Measurements from ENCODE around the gene RPS6KA5. TPM values are rescaled to one million over a fixed set of nuclear protein-coding genes. Genes with fewer than 3 reads are reported as not detected.
A peak's percentile ranks its signal among the peaks of the same experiment; 100 is the strongest.

The RPS6KA5 gene
- polyA plus RNA-seq, 2 donors = 0.83 to 2.3 TPM

GRCh38 chr14:91070572-91070971, 10.1 kb upstream of the RPS6KA5 start:
- Histone ChIP-seq H3K27me3 (ENCODE audit: control insufficient read depth in 1 of 2, insufficient read depth in 2 of 2, low read length in 2 of 2) (no peaks in the 10 kb centered on the region), H3K27ac (ENCODE audit: low read depth in 2 of 2, low read length in 1 of 2) (no peak overlapping the region), H3K36me3 (ENCODE audit: control insufficient read depth in 2 of 2, insufficient read depth in 2 of 2, low read length in 1 of 2) (no peaks in the 10 kb centered on the region), H3K9me3 (ENCODE audit: control insufficient read depth in 2 of 2, insufficient read depth in 1 of 2, low read depth in 1 of 2, low read length in 1 of 2) (no peaks in the 10 kb centered on the region), H3K4me3 (ENCODE audit: low read depth in 1 of 2, low read length in 2 of 2) (no peak overlapping the region), H3K4me1 (ENCODE audit: control insufficient read depth in 2 of 2, insufficient read depth in 2 of 2, low read length in 1 of 2) (no peaks in the 10 kb centered on the region)

- 84 to 89% methylated on average over 2 of the region's 2 CpGs for WGBS, 2 donors
- H3K27ac ChIP-seq (ENCODE audit: low read depth in 2 of 2, low read length in 1 of 2) = no peak overlapping the region
Observed at GRCh38 chr14:91068642-91069041, 8.2 kb upstream of the RPS6KA5 start.

GRCh38 chr14:91067186-91067585, 6.7 kb upstream of the RPS6KA5 start:
- Histone ChIP-seq H3K9me3 (ENCODE audit: control insufficient read depth in 2 of 2, insufficient read depth in 1 of 2, low read depth in 1 of 2, low read length in 1 of 2) (no peaks in the 10 kb centered on the region), H3K27me3 (ENCODE audit: control insufficient read depth in 1 of 2, insufficient read depth in 2 of 2, low read length in 2 of 2) (no peaks in the 10 kb centered on the region), H3K4me3 (ENCODE audit: low read depth in 1 of 2, low read length in 2 of 2) (no peak overlapping the region), H3K4me1 (ENCODE audit: control insufficient read depth in 2 of 2, insufficient read depth in 2 of 2, low read length in 1 of 2) (no peaks in the 10 kb centered on the region), H3K36me3 (ENCODE audit: control insufficient read depth in 2 of 2, insufficient read depth in 2 of 2, low read length in 1 of 2) (no peaks in the 10 kb centered on the region), H3K27ac (ENCODE audit: low read depth in 2 of 2, low read length in 1 of 2) (no peak overlapping the region)
- 79 to 85% methylated on average over 1 of the region's 1 CpG for WGBS, 2 donors

More at GRCh38 chr14:91068642-91069041, 8.2 kb upstream of the RPS6KA5 start:
- Histone ChIP-seq H3K4me1 (ENCODE audit: control insufficient read depth in 2 of 2, insufficient read depth in 2 of 2, low read length in 1 of 2) (no peaks in the 10 kb centered on the region), H3K36me3 (ENCODE audit: control insufficient read depth in 2 of 2, insufficient read depth in 2 of 2, low read length in 1 of 2) (no peaks in the 10 kb centered on the region), H3K4me3 (ENCODE audit: low read depth in 1 of 2, low read length in 2 of 2) (no peak overlapping the region), H3K27me3 (ENCODE audit: control insufficient read depth in 1 of 2, insufficient read depth in 2 of 2, low read length in 2 of 2) (no peaks in the 10 kb centered on the region), H3K9me3 (ENCODE audit: control insufficient read depth in 2 of 2, insufficient read depth in 1 of 2, low read depth in 1 of 2, low read length in 1 of 2) (no peaks in the 10 kb centered on the region)

GRCh38 chr14:91065266-91065665, 4.8 kb upstream of the RPS6KA5 start:
- Histone ChIP-seq H3K4me1 (ENCODE audit: control insufficient read depth in 2 of 2, insufficient read depth in 2 of 2, low read length in 1 of 2) (no peaks in the 10 kb centered on the region), H3K27me3 (ENCODE audit: control insufficient read depth in 1 of 2, insufficient read depth in 2 of 2, low read length in 2 of 2) (no peaks in the 10 kb centered on the region), H3K4me3 (ENCODE audit: low read depth in 1 of 2, low read length in 2 of 2) (no peak overlapping the region), H3K36me3 (ENCODE audit: control insufficient read depth in 2 of 2, insufficient read depth in 2 of 2, low read length in 1 of 2) (no peaks in the 10 kb centered on the region), H3K9me3 (ENCODE audit: control insufficient read depth in 2 of 2, insufficient read depth in 1 of 2, low read depth in 1 of 2, low read length in 1 of 2) (no peaks in the 10 kb centered on the region), H3K27ac (ENCODE audit: low read depth in 2 of 2, low read length in 1 of 2) (no peak overlapping the region)
- 42 to 53% methylated on average over 3 of the region's 3 CpGs for WGBS, 2 donors

- no peak overlapping the region for H3K4me3 ChIP-seq (ENCODE audit: low read depth in 1 of 2, low read length in 2 of 2)
- H3K27ac ChIP-seq (ENCODE audit: low read depth in 2 of 2, low read length in 1 of 2) = peak overlapping the region in 1 of 2 donors; percentile 52
- no peaks in the 10 kb centered on the region for H3K27me3 ChIP-seq (ENCODE audit: control insufficient read depth in 1 of 2, insufficient read depth in 2 of 2, low read length in 2 of 2)
- no peaks in the 10 kb centered on the region for H3K4me1 ChIP-seq (ENCODE audit: control insufficient read depth in 2 of 2, insufficient read depth in 2 of 2, low read length in 1 of 2)
- no peaks in the 10 kb centered on the region for H3K36me3 ChIP-seq (ENCODE audit: control insufficient read depth in 2 of 2, insufficient read depth in 2 of 2, low read length in 1 of 2)
- no peaks in the 10 kb centered on the region for H3K9me3 ChIP-seq (ENCODE audit: control insufficient read depth in 2 of 2, insufficient read depth in 1 of 2, low read depth in 1 of 2, low read length in 1 of 2)
Observed at GRCh38 chr14:91063119-91063518, 2.7 kb upstream of the RPS6KA5 start.

- Histone ChIP-seq H3K36me3 (ENCODE audit: control insufficient read depth in 2 of 2, insufficient read depth in 2 of 2, low read length in 1 of 2) (no peaks in the 10 kb centered on the region), H3K27ac (ENCODE audit: low read depth in 2 of 2, low read length in 1 of 2) (peak overlapping the region; percentile 1 to 47), H3K27me3 (ENCODE audit: control insufficient read depth in 1 of 2, insufficient read depth in 2 of 2, low read length in 2 of 2) (no peaks in the 10 kb centered on the region), H3K9me3 (ENCODE audit: control insufficient read depth in 2 of 2, insufficient read depth in 1 of 2, low read depth in 1 of 2, low read length in 1 of 2) (no peaks in the 10 kb centered on the region), H3K4me1 (ENCODE audit: control insufficient read depth in 2 of 2, insufficient read depth in 2 of 2, low read length in 1 of 2) (no peaks in the 10 kb centered on the region), H3K4me3 (ENCODE audit: low read depth in 1 of 2, low read length in 2 of 2) (no peak overlapping the region)
- 49 to 71% methylated on average over 2 of the region's 2 CpGs for WGBS, 2 donors
Observed at GRCh38 chr14:91062600-91062999, 2.2 kb upstream of the RPS6KA5 start.

- peak overlapping the region; percentile 43 to 98 for H3K27ac ChIP-seq (ENCODE audit: low read depth in 2 of 2, low read length in 1 of 2)
- no peaks in the 10 kb centered on the region for H3K4me1 ChIP-seq (ENCODE audit: control insufficient read depth in 2 of 2, insufficient read depth in 2 of 2, low read length in 1 of 2)
- H3K27me3 ChIP-seq (ENCODE audit: control insufficient read depth in 1 of 2, insufficient read depth in 2 of 2, low read length in 2 of 2) = no peaks in the 10 kb centered on the region
- peak overlapping the region; percentile 24 to 50 for H3K4me3 ChIP-seq (ENCODE audit: low read depth in 1 of 2, low read length in 2 of 2)
- H3K36me3 ChIP-seq (ENCODE audit: control insufficient read depth in 2 of 2, insufficient read depth in 2 of 2, low read length in 1 of 2) = no peaks in the 10 kb centered on the region
- no peaks in the 10 kb centered on the region for H3K9me3 ChIP-seq (ENCODE audit: control insufficient read depth in 2 of 2, insufficient read depth in 1 of 2, low read depth in 1 of 2, low read length in 1 of 2)
- WGBS, 2 donors = 2% methylated on average over 26 of the region's 26 CpGs
Observed at GRCh38 chr14:91061056-91061887, 831 bp upstream of the RPS6KA5 start.

- Histone ChIP-seq H3K27ac (ENCODE audit: low read depth in 2 of 2, low read length in 1 of 2) (peak overlapping the region; percentile 96 to 98), H3K9me3 (ENCODE audit: control insufficient read depth in 2 of 2, insufficient read depth in 1 of 2, low read depth in 1 of 2, low read length in 1 of 2) (no peaks in the 10 kb centered on the region), H3K36me3 (ENCODE audit: control insufficient read depth in 2 of 2, insufficient read depth in 2 of 2, low read length in 1 of 2) (no peaks in the 10 kb centered on the region), H3K27me3 (ENCODE audit: control insufficient read depth in 1 of 2, insufficient read depth in 2 of 2, low read length in 2 of 2) (no peaks in the 10 kb centered on the region), H3K4me1 (ENCODE audit: control insufficient read depth in 2 of 2, insufficient read depth in 2 of 2, low read length in 1 of 2) (no peaks in the 10 kb centered on the region), H3K4me3 (ENCODE audit: low read depth in 1 of 2, low read length in 2 of 2) (peak overlapping the region; percentile 91 to 95)
- 1% methylated on average over 21 to 72 of the region's 72 CpGs for WGBS, 2 donors
Observed at GRCh38 chr14:91059576-91060350, 678 bp downstream of the RPS6KA5 start.

GRCh38 chr14:91058042-91058581, 2.3 kb downstream of the RPS6KA5 start:
- Histone ChIP-seq H3K36me3 (ENCODE audit: control insufficient read depth in 2 of 2, insufficient read depth in 2 of 2, low read length in 1 of 2) (no peaks in the 10 kb centered on the region), H3K9me3 (ENCODE audit: control insufficient read depth in 2 of 2, insufficient read depth in 1 of 2, low read depth in 1 of 2, low read length in 1 of 2) (no peaks in the 10 kb centered on the region), H3K4me1 (ENCODE audit: control insufficient read depth in 2 of 2, insufficient read depth in 2 of 2, low read length in 1 of 2) (no peaks in the 10 kb centered on the region), H3K27me3 (ENCODE audit: control insufficient read depth in 1 of 2, insufficient read depth in 2 of 2, low read length in 2 of 2) (no peaks in the 10 kb centered on the region), H3K4me3 (ENCODE audit: low read depth in 1 of 2, low read length in 2 of 2) (no peak overlapping the region), H3K27ac (ENCODE audit: low read depth in 2 of 2, low read length in 1 of 2) (no peak overlapping the region)
- 62 to 65% methylated on average over 6 of the region's 6 CpGs for WGBS, 2 donors
